Measurements from ENCODE around the gene GFAP.

GFAP gene

GRCh38 chr17:44898768-44899073 is 16.6 kb downstream of the GFAP start:
- no peak for DNase-seq

- DNase-seq, result no peak
These were observed 20.7 kb downstream of the GFAP start for GRCh38 chr17:44894642-44895041.

- DNase-seq, result no peak
These were observed 23.1 kb downstream of the GFAP start for GRCh38 chr17:44892250-44892649.

- no peak for DNase-seq
These were observed 26.3 kb downstream of the GFAP start for GRCh38 chr17:44889003-44889402.

- no peak for DNase-seq
These were observed 27.0 kb downstream of the GFAP start for GRCh38 chr17:44887971-44888954.

- DNase-seq, result no peak
These were observed 28.3 kb downstream of the GFAP start for GRCh38 chr17:44887016-44887415.

- no peak for DNase-seq
These were observed 30.4 kb downstream of the GFAP start for GRCh38 chr17:44884941-44885340.

GRCh38 chr17:44881145-44881544 is 34.2 kb downstream of the GFAP start:
- DNase-seq, result no peak

- no peak for DNase-seq
These were observed 35.2 kb downstream of the GFAP start for GRCh38 chr17:44880062-44880461.

GRCh38 chr17:44879376-44879775 is 35.9 kb downstream of the GFAP start:
- no peak for DNase-seq

GRCh38 chr17:44878627-44879221 is 36.6 kb downstream of the GFAP start:
- DNase-seq, result no peak

GRCh38 chr17:44877121-44877520 is 38.2 kb downstream of the GFAP start:
- DNase-seq, result no peak

GRCh38 chr17:44875761-44876160 is 39.5 kb downstream of the GFAP start:
- no peak for DNase-seq

- no peak for DNase-seq
These were observed 43.0 kb downstream of the GFAP start for GRCh38 chr17:44872131-44872768.

- DNase-seq, result no peak
These were observed 43.7 kb downstream of the GFAP start for GRCh38 chr17:44871556-44871955.

GRCh38 chr17:44867841-44868240 is 47.5 kb downstream of the GFAP start:
- no peak for DNase-seq

GRCh38 chr17:44865931-44866330 is 49.4 kb downstream of the GFAP start:
- no peak for DNase-seq

GRCh38 chr17:44865231-44865660 is 50.1 kb downstream of the GFAP start:
- no peak for DNase-seq

- DNase-seq, result no peak
These were observed 50.5 kb downstream of the GFAP start for GRCh38 chr17:44864831-44865230.

GRCh38 chr17:44863061-44863918 is 52.0 kb downstream of the GFAP start:
- no peak for DNase-seq

- DNase-seq, result no peak
These were observed 52.9 kb downstream of the GFAP start for GRCh38 chr17:44862278-44862914.

- DNase-seq, result no peak
These were observed 55.6 kb downstream of the GFAP start for GRCh38 chr17:44859701-44860100.

Data from activated gamma-delta T cell (primary cell).